ENCODE data around the gene DCDC2C. TPM values are rescaled to one million over a fixed set of nuclear protein-coding genes. Genes with fewer than 3 reads are reported as not detected.

Gene DCDC2C
- total and polyA plus RNA-seq, 10 donors = 0.03 to 0.22 TPM; not detected in 8

- intact Hi-C loops (cut with DNase I; ENCODE audit: low total_unique reads) = no loop called here
- H3K27ac ChIP-seq = peak overlapping the region in 5 of 8 donors; percentile 63 to 78 (median 74)
- H3K36me3 ChIP-seq = no peaks in the 10 kb centered on the region
- peaks cover 0 to 13% (median 0%) of the 10 kb centered on the region in 7 donors for H3K27me3 ChIP-seq (replicated peaks in 1 of 7)
- no peak for TF ChIP-seq POLR2A (IDR thresholded peaks at IDR 0.05)
- no peak for TF ChIP-seq CTCF (IDR thresholded peaks at IDR 0.05 in 8 of 11, conservative IDR thresholded peaks at IDR 0.05 in 3 of 11)
- no peak for TF ChIP-seq POLR2AphosphoS5 (IDR thresholded peaks at IDR 0.05)
- DNase-seq = no peak
- H3K4me3 ChIP-seq = no peak overlapping the region
- peaks cover 10 to 59% (median 33%) of the 10 kb centered on the region in 6 donors for H3K4me1 ChIP-seq
- no peaks in the 10 kb centered on the region for H3K9me3 ChIP-seq
- WGBS, 5 donors = 76 to 88% (median 81%) methylated on average over 23 to 28 of the region's 28 CpGs
Observed at GRCh38 chr2:3655871-3656761, 47.3 kb upstream of the DCDC2C start.

GRCh38 chr2:3656762-3657721, 46.3 kb upstream of the DCDC2C start:
- DNase-seq = no peak
- Histone ChIP-seq H3K4me1 (peaks cover 3 to 55% (median 28%) of the 10 kb centered on the region in 6 donors), H3K4me3 (no peak overlapping the region), H3K9me3 (no peaks in the 10 kb centered on the region), H3K27me3 (replicated peaks in 1 of 7) (peaks cover 0 to 6% (median 0%) of the 10 kb centered on the region in 7 donors), H3K36me3 (no peaks in the 10 kb centered on the region), H3K27ac (peak overlapping the region; percentile 36 to 78 (median 64))
- peak; percentile 36 to 79 (median 47) for TF ChIP-seq POLR2AphosphoS5 (IDR thresholded peaks at IDR 0.05)
- TF ChIP-seq CTCF (IDR thresholded peaks at IDR 0.05 in 8 of 11, conservative IDR thresholded peaks at IDR 0.05 in 3 of 11) = no peak
- intact Hi-C loops (cut with DNase I; ENCODE audit: low total_unique reads) = no loop called here
- WGBS, 5 donors = 49 to 80% (median 66%) methylated on average over 35 to 36 of the region's 36 CpGs

- Histone ChIP-seq H3K27me3 (replicated peaks in 1 of 7) (peaks cover 0 to 2% (median 0%) of the 10 kb centered on the region in 7 donors), H3K4me3 (no peak within 1 kb of the TSS), H3K36me3 (no peaks in the 10 kb centered on the region), H3K9me3 (no peaks in the 10 kb centered on the region), H3K4me1 (peaks cover 0 to 50% (median 20%) of the 10 kb centered on the region in 6 donors), H3K27ac (peak within 1 kb of the TSS; percentile 36 to 78 (median 68))
- intact Hi-C loops (cut with DNase I; ENCODE audit: low total_unique reads) = no loop called here
- no peak for TF ChIP-seq POLR2A (IDR thresholded peaks at IDR 0.05)
- TF ChIP-seq POLR2AphosphoS5 (IDR thresholded peaks at IDR 0.05) = no peak
- TF ChIP-seq CTCF (IDR thresholded peaks at IDR 0.05 in 8 of 11, conservative IDR thresholded peaks at IDR 0.05 in 3 of 11) = no peak
- 85 to 96% (median 91%) methylated on average over 7 of the region's 7 CpGs for WGBS, 5 donors
- DNase-seq = no peak
Observed at GRCh38 chr2:3657881-3658280, 45.5 kb upstream of the DCDC2C start, which contains the start of gene ALLC. ALLC (plus strand) TSS chr2:3658200; CDS start chr2:3671158, 12,958 bp downstream.

Data from spleen (tissue), 11 donors.